GM12878 (cell line): ENCODE measurements around the gene PAX2.

Source experiments
- POLR2AphosphoS5 ChIP-seq: IDR thresholded peaks from 2 replicates; pipeline ENCODE4 v1.6.1; 2011; ENCODE audit warnings: mild to moderate bottlenecking, low read length, inconsistent platforms
- RELA ChIP-seq: fragments of 450-650 bp; IDR thresholded peaks from 2 replicates; pipeline ENCODE4 v1.8.0; 2014; ENCODE audit warnings: borderline replicate concordance; ENCODE audit not compliant: partially characterized antibody
- SUPT20H ChIP-seq: IDR thresholded peaks from 2 replicates; pipeline ENCODE4 v1.6.1; 2011; ENCODE audit warnings: low read depth, mild to moderate bottlenecking, low read length, moderate library complexity, borderline replicate concordance; ENCODE audit not compliant: control insufficient read depth

- TF ChIP-seq POLR2AphosphoS5: no peak
- no peak for TF ChIP-seq RELA
- no peak for TF ChIP-seq SUPT20H
These were observed 3.9 kb upstream of the PAX2 start for GRCh38 chr10:100741378-100742075.
